Heart left ventricle (tissue), 16 donors: Measurements from ENCODE around the gene ZBTB45. TPM values are rescaled to one million over a fixed set of nuclear protein-coding genes. Genes with fewer than 3 reads are reported as not detected.
A peak's percentile ranks its signal among the peaks of the same experiment; 100 is the strongest.

ENCODE experiments used
- ATAC-seq, 4 donors: fragments of 200-7000 bp; cut with Tn5 transposase; one replicate each; pipeline ENCODE4 v1.9.1; 2020 to 2022; ENCODE audit warnings: moderate library complexity in 4 of 4, mild to moderate bottlenecking in 3 of 4, moderate number of reproducible peaks in 1 of 4
- DNase-seq, 5 donors: peaks; one replicate each; pipeline ENCODE4 v3.0.0-alpha.2; 2020
- H3K27ac ChIP-seq, 12 donors: fragments of 200-600 bp; sonication (generic) in 4 of 12; one replicate each; pipeline versions ENCODE4 v1.5.0 to v1.8.0; 2016 to 2022; ENCODE audit warnings: mild to moderate bottlenecking in 2 of 12
- H3K27me3 ChIP-seq, 9 donors: fragments of 200-600 bp; sonication (generic) in 2 of 9; one replicate each; pipeline versions ENCODE4 v1.5.1 to v1.8.0; 2016 to 2022; ENCODE audit warnings: mild to moderate bottlenecking in 3 of 9
- H3K36me3 ChIP-seq, 9 donors: fragments of 200-600 bp; sonication (generic) in 2 of 9; one replicate each; pipeline versions ENCODE4 v1.5.0 to v1.8.0; 2018 to 2022; ENCODE audit warnings: mild to moderate bottlenecking in 2 of 9
- H3K4me1 ChIP-seq, 12 donors: fragments of 200-600 bp; sonication (generic) in 4 of 12; one replicate each; pipeline versions ENCODE4 v1.5.0 to v1.8.0; 2016 to 2022; ENCODE audit warnings: mild to moderate bottlenecking in 3 of 12
- H3K4me3 ChIP-seq, 12 donors: fragments of 200-600 bp; sonication (generic) in 4 of 12; one replicate each; pipeline versions ENCODE4 v1.5.0 to v1.8.0; 2017 to 2022; ENCODE audit warnings: mild to moderate bottlenecking in 9 of 12, moderate library complexity in 4 of 12
- H3K9me3 ChIP-seq, 12 donors: fragments of 200-600 bp; sonication (generic) in 4 of 12; one replicate each; pipeline versions ENCODE4 v1.5.0 to v1.8.0; 2016 to 2022; ENCODE audit warnings: mild to moderate bottlenecking in 1 of 12
- POLR2A ChIP-seq, 2 donors: fragments of 450-650 bp; IDR thresholded peaks; one replicate each; pipeline ENCODE4 v1.6.1; 2017; ENCODE audit warnings: antibody characterized with exemption in 2 of 2, mild to moderate bottlenecking in 2 of 2, moderate library complexity in 2 of 2
- WGBS, 4 donors: extraction: QIAGEN DNeasy Blood & Tissue Kit in 2 of 4; methylation state at CpG; one replicate each; pipeline versions ENCODE4 v1.1.5 to v1.1.7; 2013 to 2018; 5-methylcytosine and 5-hydroxymethylcytosine counted together
- intact Hi-C, 10 donors: fragments of 100-400 bp; cut with DNase I; formaldehyde crosslinking; loops; one replicate each; pipeline versions ENCODE4 v1.11.1 to v1.14.2; 2022
- polyA plus RNA-seq, 2 donors: library from polyadenylated mRNA; stranded (reverse); fragments of 200-250 nt; gene quantifications; one replicate each; pipeline ENCODE4 v1.2.3, GENCODE V29; 2013
- total RNA-seq, 9 donors: library from RNA; depleted of rRNA in 2 of 9; stranded (reverse); fragments of >200 nt in 2 of 9; fragmentation: NEBNext Ultra II Directional in 3 of 9; extraction: Animal tissue kit (Norgen Biotek cat#: 25700) in 3 of 9; gene quantifications; one replicate each; pipeline versions ENCODE4 v1.1.0 to v1.2.4, GENCODE V29; 2016 to 2023
- TF ChIP-seq, protein P1 (sequence below), 12 donors: fragments of 200-600 bp; sonication (generic) in 4 of 12; IDR thresholded peaks; one replicate each; pipeline versions ENCODE4 v1.5.0 to v1.8.0; 2018 to 2022; ENCODE audit warnings: antibody characterized with exemption in 12 of 12, mild to moderate bottlenecking in 5 of 12
- donor health status: ischemic (EF 13 %, LVEDD 7.1; RV severe dilation, severe dysfunction).
- donor health status: healthy with polysubstance abuse.
- donor health status: DM: no; HTN: yes; CAD: no.
- donor health status: DM: no; HTN: no; CAD: no.
- donor health status: ischemic (EF 25% LVEDD 6.9; RV normal size, moderate dysfunction).
- donor health status: ischemic (EF 25% LVEDD 5.7; RV mildly dilated, moderate dysfunction).
- donor health status: healthy.
- donor health status: DM: yes; HTN: yes; CAD: no.
- donor health status: ischemic (EF 35%, LVEDD 5.7; RV mildly dilated, moderate dysfunction).
- donor health status: nonischemic (EF 11% LVEDD 7.7; RV severe dilation, severe dysfunction).
- donor health status: DM: yes; HTN: yes; CAD: no.
- donor health status: PGD.
- donor health status: ischemic (EF 29% LVEDD 5.4; RV normal size, mild dysfunction).
- donor health status: nonischemic (EF 23%, LVEDD 6.1; RV moderate dilation, normal function).

ZBTB45 gene
- total and polyA plus RNA-seq, 11 donors = 6.9 to 13.4 (median 10.4) TPM

DNA sequence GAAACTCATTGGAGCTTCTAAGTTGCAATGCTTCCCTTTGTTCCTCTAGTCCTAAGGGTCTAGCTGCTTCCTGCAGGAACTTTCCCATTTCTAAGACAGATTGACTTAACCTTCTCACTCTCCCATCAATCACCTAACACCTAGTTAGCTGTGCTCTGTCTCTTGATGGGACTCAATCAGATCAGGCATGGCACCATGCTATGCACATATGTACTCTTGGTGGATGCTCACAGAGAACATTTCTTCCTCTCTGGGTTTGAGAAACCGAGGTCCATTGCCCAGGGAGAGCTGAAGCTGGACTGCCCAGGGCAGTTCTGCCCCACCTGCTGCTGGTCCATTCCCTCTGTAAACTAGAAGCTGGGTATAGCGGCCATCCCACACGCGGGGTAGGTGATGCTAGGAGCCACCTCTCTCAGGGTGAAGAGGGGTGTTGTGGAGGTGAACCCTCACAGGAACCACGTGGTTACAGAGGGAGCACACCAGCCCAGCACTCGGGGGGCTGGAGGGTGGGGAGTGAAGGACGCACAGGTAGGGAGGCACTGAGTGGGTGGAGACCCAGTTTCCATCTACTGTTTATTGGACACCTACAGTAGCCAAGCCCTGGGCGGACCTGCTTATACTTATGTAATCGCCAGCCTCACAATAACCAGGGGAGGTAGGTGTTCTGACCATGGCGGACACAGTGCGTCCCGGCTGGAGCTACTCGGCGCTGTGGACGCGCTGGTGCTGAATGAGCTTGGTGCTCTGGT, 41.9 kb upstream of the ZBTB45 start:
- ATAC-seq = no peak
- H3K4me1 ChIP-seq = peaks cover 11 to 50% (median 42%) of the 10 kb centered on the region in 12 donors
- peak in 2 of 5 donors; percentile 25 to 30 for DNase-seq
- peak overlapping the region in 5 of 12 donors; percentile 22 to 62 (median 44) for H3K27ac ChIP-seq
- WGBS, 4 donors = 54 to 65% (median 57%) methylated on average over 16 of the region's 16 CpGs
- intact Hi-C loops = no loop called here
- peaks cover 0 to 10% (median 6%) of the 10 kb centered on the region in 9 donors for H3K36me3 ChIP-seq
- peaks cover 0 to 21% (median 0%) of the 10 kb centered on the region in 9 donors for H3K27me3 ChIP-seq
- TF ChIP-seq, protein P1, sequence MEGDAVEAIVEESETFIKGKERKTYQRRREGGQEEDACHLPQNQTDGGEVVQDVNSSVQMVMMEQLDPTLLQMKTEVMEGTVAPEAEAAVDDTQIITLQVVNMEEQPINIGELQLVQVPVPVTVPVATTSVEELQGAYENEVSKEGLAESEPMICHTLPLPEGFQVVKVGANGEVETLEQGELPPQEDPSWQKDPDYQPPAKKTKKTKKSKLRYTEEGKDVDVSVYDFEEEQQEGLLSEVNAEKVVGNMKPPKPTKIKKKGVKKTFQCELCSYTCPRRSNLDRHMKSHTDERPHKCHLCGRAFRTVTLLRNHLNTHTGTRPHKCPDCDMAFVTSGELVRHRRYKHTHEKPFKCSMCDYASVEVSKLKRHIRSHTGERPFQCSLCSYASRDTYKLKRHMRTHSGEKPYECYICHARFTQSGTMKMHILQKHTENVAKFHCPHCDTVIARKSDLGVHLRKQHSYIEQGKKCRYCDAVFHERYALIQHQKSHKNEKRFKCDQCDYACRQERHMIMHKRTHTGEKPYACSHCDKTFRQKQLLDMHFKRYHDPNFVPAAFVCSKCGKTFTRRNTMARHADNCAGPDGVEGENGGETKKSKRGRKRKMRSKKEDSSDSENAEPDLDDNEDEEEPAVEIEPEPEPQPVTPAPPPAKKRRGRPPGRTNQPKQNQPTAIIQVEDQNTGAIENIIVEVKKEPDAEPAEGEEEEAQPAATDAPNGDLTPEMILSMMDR (IDR thresholded peaks at IDR 0.05) = no peak
- TF ChIP-seq POLR2A (IDR thresholded peaks at IDR 0.05) = no peak
- H3K4me3 ChIP-seq = peak overlapping the region in 10 of 12 donors; percentile 31 to 62 (median 52)
- H3K9me3 ChIP-seq = no peaks in the 10 kb centered on the region

DNA sequence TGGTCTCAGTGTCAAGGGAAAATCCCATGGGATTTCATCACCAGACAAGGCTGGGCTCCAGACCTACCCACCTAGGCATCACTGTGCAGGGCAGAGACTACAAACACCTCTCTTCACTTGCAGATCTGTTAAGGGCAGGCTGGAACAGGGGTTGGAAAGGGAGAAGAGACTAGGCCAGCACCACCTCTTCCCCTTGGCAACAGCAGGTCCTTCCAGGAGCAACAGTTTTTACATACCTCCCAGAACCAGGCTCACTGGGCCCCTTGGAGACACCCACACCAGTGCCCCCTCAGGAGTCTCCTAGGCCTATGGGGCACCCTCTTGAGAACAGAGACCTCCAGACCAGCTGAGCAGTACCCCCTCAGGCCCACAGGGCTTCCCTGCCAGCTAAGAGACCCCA, 41.3 kb upstream of the ZBTB45 start:
- no peak for ATAC-seq
- peaks cover 11 to 56% (median 48%) of the 10 kb centered on the region in 12 donors for H3K4me1 ChIP-seq
- no peaks in the 10 kb centered on the region for H3K9me3 ChIP-seq
- peaks cover 0 to 21% (median 0%) of the 10 kb centered on the region in 9 donors for H3K27me3 ChIP-seq
- intact Hi-C loops = no loop called here
- peaks cover 0 to 13% (median 10%) of the 10 kb centered on the region in 9 donors for H3K36me3 ChIP-seq
- no peak overlapping the region for H3K27ac ChIP-seq
- TF ChIP-seq POLR2A (IDR thresholded peaks at IDR 0.05) = no peak
- TF ChIP-seq, protein P1 (IDR thresholded peaks at IDR 0.05) = no peak
- no peak overlapping the region for H3K4me3 ChIP-seq
- peak in 1 of 5 donors; percentile 45 for DNase-seq

DNA sequence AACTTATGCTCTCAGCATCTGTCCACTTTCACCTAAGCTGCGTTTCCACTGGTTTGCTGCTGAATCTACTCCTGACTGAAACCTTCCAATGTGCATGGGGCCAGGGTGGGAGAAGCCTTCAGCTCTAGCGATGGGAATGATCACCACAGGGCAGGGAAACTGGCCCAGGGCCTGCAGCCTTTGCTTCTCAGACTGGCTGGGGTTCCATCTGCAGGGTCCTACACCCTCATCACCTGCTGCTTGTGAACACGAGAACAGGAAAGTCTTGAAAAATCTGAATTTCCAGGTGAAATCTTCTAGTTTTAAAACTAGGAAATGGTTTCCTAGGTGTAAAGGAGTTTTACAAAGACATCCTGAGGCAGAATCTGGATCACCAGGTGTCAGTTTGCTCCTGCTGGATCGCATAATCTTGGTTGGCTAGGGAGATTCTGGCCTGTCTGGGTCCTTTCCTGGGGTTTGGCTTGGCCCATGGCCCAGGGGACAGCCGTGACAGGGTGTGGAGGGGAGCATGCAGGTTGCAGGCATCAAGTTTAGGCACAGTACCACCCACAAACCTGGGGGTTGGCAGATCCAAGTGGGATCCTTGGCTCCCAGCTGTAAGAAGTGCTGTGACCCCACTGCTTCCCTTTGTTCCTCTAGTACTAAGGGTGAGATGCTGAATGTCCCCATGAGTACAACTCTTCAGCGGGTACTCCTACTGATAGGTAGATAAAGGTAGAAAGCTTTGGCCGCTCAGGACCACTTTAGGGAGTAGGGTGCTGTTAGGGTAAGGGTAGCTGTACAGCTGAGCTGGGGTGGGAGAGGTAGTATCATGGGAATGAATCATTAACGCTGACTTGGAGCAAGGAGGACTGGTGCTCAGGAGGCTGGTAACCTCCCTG, 40.6 kb upstream of the ZBTB45 start:
- Histone ChIP-seq H3K4me1 (peaks cover 11 to 62% (median 54%) of the 10 kb centered on the region in 12 donors), H3K27me3 (peaks cover 0 to 21% (median 0%) of the 10 kb centered on the region in 9 donors)
- peak in 2 of 5 donors; percentile 27 to 30 for DNase-seq

More for the DNA sequence above, 40.6 kb upstream of the ZBTB45 start:
- H3K36me3 ChIP-seq = peaks cover 0 to 19% (median 14%) of the 10 kb centered on the region in 9 donors
- peak overlapping the region in 11 of 12 donors; percentile 90 to 100 (median 100) for H3K27ac ChIP-seq
- intact Hi-C loops = no loop called here
- peak overlapping the region in 9 of 12 donors; percentile 73 to 96 (median 84) for H3K4me3 ChIP-seq
- TF ChIP-seq, protein P1 (IDR thresholded peaks at IDR 0.05) = no peak
- no peak for TF ChIP-seq POLR2A (IDR thresholded peaks at IDR 0.05)
- ATAC-seq = no peak
- H3K9me3 ChIP-seq = no peaks in the 10 kb centered on the region
- WGBS, 4 donors = 80 to 87% (median 83%) methylated on average over 8 of the region's 8 CpGs
